ENCODE results near the gene ROPN1L.

- TF ChIP-seq TAF1 (IDR thresholded peaks at IDR 0.05; ENCODE audit: low read depth) (no peak), POLR2AphosphoS5 (IDR thresholded peaks at IDR 0.05) (no peak), CTCF (IDR thresholded peaks at IDR 0.05; ENCODE audit: poor library complexity, severe bottlenecking) (no peak), MXI1 (conservative IDR thresholded peaks at IDR 0.05; ENCODE audit: poor library complexity, severe bottlenecking) (no peak), EZH2 (IDR thresholded peaks at IDR 0.05; ENCODE audit: borderline replicate concordance, insufficient read depth, low read length, poor library complexity, severe bottlenecking) (no peak), EP300 (conservative IDR thresholded peaks at IDR 0.05; ENCODE audit: poor library complexity, severe bottlenecking) (no peak), SMC3 (conservative IDR thresholded peaks at IDR 0.05; ENCODE audit: poor library complexity) (no peak), RAD21 (conservative IDR thresholded peaks at IDR 0.05) (no peak)
- TF ChIP-seq, protein P1, sequence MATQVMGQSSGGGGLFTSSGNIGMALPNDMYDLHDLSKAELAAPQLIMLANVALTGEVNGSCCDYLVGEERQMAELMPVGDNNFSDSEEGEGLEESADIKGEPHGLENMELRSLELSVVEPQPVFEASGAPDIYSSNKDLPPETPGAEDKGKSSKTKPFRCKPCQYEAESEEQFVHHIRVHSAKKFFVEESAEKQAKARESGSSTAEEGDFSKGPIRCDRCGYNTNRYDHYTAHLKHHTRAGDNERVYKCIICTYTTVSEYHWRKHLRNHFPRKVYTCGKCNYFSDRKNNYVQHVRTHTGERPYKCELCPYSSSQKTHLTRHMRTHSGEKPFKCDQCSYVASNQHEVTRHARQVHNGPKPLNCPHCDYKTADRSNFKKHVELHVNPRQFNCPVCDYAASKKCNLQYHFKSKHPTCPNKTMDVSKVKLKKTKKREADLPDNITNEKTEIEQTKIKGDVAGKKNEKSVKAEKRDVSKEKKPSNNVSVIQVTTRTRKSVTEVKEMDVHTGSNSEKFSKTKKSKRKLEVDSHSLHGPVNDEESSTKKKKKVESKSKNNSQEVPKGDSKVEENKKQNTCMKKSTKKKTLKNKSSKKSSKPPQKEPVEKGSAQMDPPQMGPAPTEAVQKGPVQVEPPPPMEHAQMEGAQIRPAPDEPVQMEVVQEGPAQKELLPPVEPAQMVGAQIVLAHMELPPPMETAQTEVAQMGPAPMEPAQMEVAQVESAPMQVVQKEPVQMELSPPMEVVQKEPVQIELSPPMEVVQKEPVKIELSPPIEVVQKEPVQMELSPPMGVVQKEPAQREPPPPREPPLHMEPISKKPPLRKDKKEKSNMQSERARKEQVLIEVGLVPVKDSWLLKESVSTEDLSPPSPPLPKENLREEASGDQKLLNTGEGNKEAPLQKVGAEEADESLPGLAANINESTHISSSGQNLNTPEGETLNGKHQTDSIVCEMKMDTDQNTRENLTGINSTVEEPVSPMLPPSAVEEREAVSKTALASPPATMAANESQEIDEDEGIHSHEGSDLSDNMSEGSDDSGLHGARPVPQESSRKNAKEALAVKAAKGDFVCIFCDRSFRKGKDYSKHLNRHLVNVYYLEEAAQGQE (IDR thresholded peaks at IDR 0.05; ENCODE audit: borderline replicate concordance) = no peak
These were observed 18.7 kb downstream of the ROPN1L start for GRCh38 chr5:10460252-10460906.
